ENCODE data around the gene FMO2. TPM values are rescaled to one million over a fixed set of nuclear protein-coding genes. Genes with fewer than 3 reads are reported as not detected.

FMO2 gene
- total RNA-seq, 1 donor = 2.9 TPM

DNA sequence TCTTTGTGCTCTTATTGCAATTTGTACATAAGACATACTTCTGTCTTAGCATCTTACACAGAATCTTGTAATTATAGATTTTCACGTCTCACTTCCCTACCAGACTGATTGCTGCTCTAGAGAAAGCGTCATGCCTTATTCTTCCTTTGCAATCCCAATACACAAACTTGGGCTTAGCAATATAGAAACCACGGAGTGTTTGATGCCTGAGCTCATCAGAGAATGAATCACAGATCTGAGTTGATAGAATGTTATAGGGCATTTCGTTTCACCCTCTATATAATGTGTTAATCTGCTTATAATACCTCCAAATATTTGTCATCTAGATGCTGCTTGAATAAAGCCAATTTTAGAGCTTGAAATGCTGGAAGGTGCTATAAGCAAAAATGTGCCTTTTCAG lies 69.8 kb downstream of the FMO2 start:
- H3K79me2 ChIP-seq (ENCODE audit: insufficient read depth, low read length) = no peaks in the 10 kb centered on the region
- no peaks in the 10 kb centered on the region for H4K20me1 ChIP-seq (ENCODE audit: insufficient read depth, low read length)
- H3K4me1 ChIP-seq (ENCODE audit: insufficient read depth, low read length) = peaks cover 12% of the 10 kb centered on the region
- H2AFZ ChIP-seq (ENCODE audit: low read length) = no peak overlapping the region
- no peak for TF ChIP-seq CTCF (IDR thresholded peaks at IDR 0.05; ENCODE audit: extremely low read depth, low read depth, low read length)
- no peaks in the 10 kb centered on the region for H3K9me3 ChIP-seq (ENCODE audit: low read depth, low read length)
- DNase-seq (ENCODE audit: insufficient read length, low spot score, missing footprints) = peak; percentile 73
- H3K4me3 ChIP-seq (ENCODE audit: insufficient read depth, low read length) = no peak overlapping the region
- no peaks in the 10 kb centered on the region for H3K27me3 ChIP-seq (ENCODE audit: insufficient read depth, low read length)
- H3K27ac ChIP-seq (ENCODE audit: low read depth, low read length) = no peak overlapping the region
- H3K4me2 ChIP-seq (ENCODE audit: insufficient read depth, low read length) = peak overlapping the region; percentile 33
- no peaks in the 10 kb centered on the region for H3K36me3 ChIP-seq (ENCODE audit: insufficient read depth, low read length)

GRCh38 chr1:171256940-171257606 lies 72.0 kb downstream of the FMO2 start:
- Histone ChIP-seq H4K20me1 (ENCODE audit: insufficient read depth, low read length) (no peaks in the 10 kb centered on the region), H3K4me1 (ENCODE audit: insufficient read depth, low read length) (peaks cover 12% of the 10 kb centered on the region), H3K9me3 (ENCODE audit: low read depth, low read length) (no peaks in the 10 kb centered on the region), H2AFZ (ENCODE audit: low read length) (no peak overlapping the region), H3K36me3 (ENCODE audit: insufficient read depth, low read length) (no peaks in the 10 kb centered on the region), H3K79me2 (ENCODE audit: insufficient read depth, low read length) (no peaks in the 10 kb centered on the region), H3K4me2 (ENCODE audit: insufficient read depth, low read length) (no peak overlapping the region), H3K27me3 (ENCODE audit: insufficient read depth, low read length) (no peaks in the 10 kb centered on the region), H3K4me3 (ENCODE audit: insufficient read depth, low read length) (no peak overlapping the region), H3K27ac (ENCODE audit: low read depth, low read length) (no peak overlapping the region)
- no peak for TF ChIP-seq CTCF (IDR thresholded peaks at IDR 0.05; ENCODE audit: extremely low read depth, low read depth, low read length)
- DNase-seq (ENCODE audit: insufficient read length, low spot score, missing footprints) = no peak

DNA sequence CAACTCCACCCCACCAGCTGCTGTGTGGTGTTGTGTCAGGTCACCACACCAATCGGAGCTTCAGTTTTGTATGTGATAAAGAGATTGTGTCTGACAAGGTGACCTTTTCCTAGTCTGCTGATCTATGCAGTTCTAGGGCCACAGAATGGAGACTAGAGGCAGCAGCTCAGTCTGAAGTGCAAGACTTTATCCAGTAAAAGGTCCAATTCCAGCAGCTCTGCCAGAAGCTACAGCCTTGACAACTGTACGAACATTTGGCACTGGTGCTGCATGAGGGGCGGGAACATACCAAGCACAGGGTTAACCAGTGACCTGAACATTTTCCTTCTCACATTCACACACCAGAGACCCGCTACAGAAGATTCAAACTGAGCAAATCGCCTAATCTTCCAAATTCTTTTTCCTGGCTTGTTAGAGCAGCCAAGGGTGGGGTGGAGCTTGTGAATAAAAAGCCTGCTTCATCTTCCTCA lies 72.5 kb downstream of the FMO2 start:
- TF ChIP-seq CTCF (IDR thresholded peaks at IDR 0.05; ENCODE audit: extremely low read depth, low read depth, low read length) = no peak
- no peaks in the 10 kb centered on the region for H3K27me3 ChIP-seq (ENCODE audit: insufficient read depth, low read length)

GRCh38 chr1:171258429-171258828 lies 73.3 kb downstream of the FMO2 start:
- Histone ChIP-seq H3K4me2 (ENCODE audit: insufficient read depth, low read length) (no peak overlapping the region), H3K79me2 (ENCODE audit: insufficient read depth, low read length) (no peaks in the 10 kb centered on the region), H3K4me3 (ENCODE audit: insufficient read depth, low read length) (no peak overlapping the region), H3K27ac (ENCODE audit: low read depth, low read length) (no peak overlapping the region), H3K9me3 (ENCODE audit: low read depth, low read length) (no peaks in the 10 kb centered on the region), H3K4me1 (ENCODE audit: insufficient read depth, low read length) (peaks cover 12% of the 10 kb centered on the region), H3K36me3 (ENCODE audit: insufficient read depth, low read length) (no peaks in the 10 kb centered on the region), H2AFZ (ENCODE audit: low read length) (no peak overlapping the region), H4K20me1 (ENCODE audit: insufficient read depth, low read length) (no peaks in the 10 kb centered on the region), H3K27me3 (ENCODE audit: insufficient read depth, low read length) (no peaks in the 10 kb centered on the region)
- TF ChIP-seq CTCF (IDR thresholded peaks at IDR 0.05; ENCODE audit: extremely low read depth, low read depth, low read length) = no peak
- no peak for DNase-seq (ENCODE audit: insufficient read length, low spot score, missing footprints)

More for the DNA sequence above, 72.5 kb downstream of the FMO2 start:
- no peak overlapping the region for H3K4me3 ChIP-seq (ENCODE audit: insufficient read depth, low read length)
- no peak overlapping the region for H3K27ac ChIP-seq (ENCODE audit: low read depth, low read length)
- H3K4me2 ChIP-seq (ENCODE audit: insufficient read depth, low read length) = no peak overlapping the region
- H3K36me3 ChIP-seq (ENCODE audit: insufficient read depth, low read length) = no peaks in the 10 kb centered on the region
- H4K20me1 ChIP-seq (ENCODE audit: insufficient read depth, low read length) = no peaks in the 10 kb centered on the region
- H3K79me2 ChIP-seq (ENCODE audit: insufficient read depth, low read length) = no peaks in the 10 kb centered on the region
- H3K9me3 ChIP-seq (ENCODE audit: low read depth, low read length) = no peaks in the 10 kb centered on the region
- peaks cover 12% of the 10 kb centered on the region for H3K4me1 ChIP-seq (ENCODE audit: insufficient read depth, low read length)
- DNase-seq (ENCODE audit: insufficient read length, low spot score, missing footprints) = no peak
- H2AFZ ChIP-seq (ENCODE audit: low read length) = no peak overlapping the region

Data from osteoblast (primary cell).